BLaER1 treated with 17β-estradiol and CSF1 and Interleukin-3, amounts not matched to agents 10 nM and 100 nM (cell line): Measurements from ENCODE around the gene MALAT1.

ENCODE experiments used
- H3K27ac ChIP-seq, 11 experiments: shearing (Covaris generic); formaldehyde crosslinking; 2 replicates each; pipeline ENCODE4 v1.8.1; 2022
- H3K27me3 ChIP-seq, 11 experiments: shearing (Covaris generic); formaldehyde crosslinking; 2 replicates each; pipeline ENCODE4 v1.8.1; 2022
- H3K36me3 ChIP-seq, 11 experiments: shearing (Covaris generic); formaldehyde crosslinking; 2 replicates each; pipeline ENCODE4 v1.8.1; 2022
- H3K4me1 ChIP-seq, 10 experiments: shearing (Covaris generic); formaldehyde crosslinking; 2 replicates each; pipeline ENCODE4 v1.8.1; 2022
- H3K4me2 ChIP-seq, 11 experiments: shearing (Covaris generic); formaldehyde crosslinking; 2 replicates each; pipeline ENCODE4 v1.8.1; 2022
- H3K4me3 ChIP-seq, 10 experiments: shearing (Covaris generic); formaldehyde crosslinking; 2 replicates each; pipeline ENCODE4 v1.8.1; 2022
- H3K9ac ChIP-seq, 11 experiments: shearing (Covaris generic); formaldehyde crosslinking; 2 replicates each; pipeline ENCODE4 v1.8.1; 2022
- H3K9me3 ChIP-seq, 11 experiments: shearing (Covaris generic); formaldehyde crosslinking; replicated peaks in 1 of 11; 2 replicates each; pipeline ENCODE4 v1.8.1; 2022
- H4K20me1 ChIP-seq, 11 experiments: shearing (Covaris generic); formaldehyde crosslinking; 2 replicates each; pipeline ENCODE4 v1.8.1; 2022
- Cebpa-rat ChIP-seq, 11 experiments: shearing (Covaris generic); IDR thresholded peaks; 2 replicates each; pipeline ENCODE4 v1.8.1; 2022

Gene MALAT1

GRCh38 chr11:65524014-65524740 is 25.3 kb downstream of the MALAT1 start:
- Histone ChIP-seq H3K4me2 (peak overlapping the region; percentile 80 to 100 (median 94)), H3K9ac (peak overlapping the region; percentile 47 to 73 (median 62); a peak in 20 of 22 replicates), H3K36me3 (peaks cover 21 to 33% (median 31%) of the 10 kb centered on the region in 11 experiments), H3K27ac (peak overlapping the region in 9 of 11 experiments; percentile 50 to 79 (median 68); a peak in 19 of 22 replicates), H4K20me1 (peaks cover 10 to 38% (median 22%) of the 10 kb centered on the region in 11 experiments; a peak in 16 of 22 replicates), H3K4me3 (peak overlapping the region; percentile 34 to 58 (median 46); a peak in 17 of 20 replicates), H3K27me3 (no peaks in the 10 kb centered on the region), H3K4me1 (peaks cover 46 to 67% (median 54%) of the 10 kb centered on the region in 10 experiments), H3K9me3 (no peaks in the 10 kb centered on the region)
- TF ChIP-seq Cebpa-rat (IDR thresholded peaks at IDR 0.05) = no peak

GRCh38 chr11:65524741-65525545 is 26.1 kb downstream of the MALAT1 start, which contains the start of gene SCYL1:
Gene SCYL1, plus strand, starts transcription at chr11:65525083. Its CDS starts 71 bp downstream, at chr11:65525154.
- H4K20me1 ChIP-seq = peaks cover 10 to 46% (median 30%) of the 10 kb centered on the region in 11 experiments; a peak in 18 of 22 replicates
- peaks cover 29 to 41% (median 38%) of the 10 kb centered on the region in 11 experiments for H3K36me3 ChIP-seq
- H3K27me3 ChIP-seq = no peaks in the 10 kb centered on the region
- peaks cover 46 to 75% (median 62%) of the 10 kb centered on the region in 10 experiments for H3K4me1 ChIP-seq
- peak within 1 kb of the TSS; percentile 93 to 99 (median 97) for H3K9ac ChIP-seq
- H3K9me3 ChIP-seq = no peaks in the 10 kb centered on the region
- TF ChIP-seq Cebpa-rat (IDR thresholded peaks at IDR 0.05) = no peak
- H3K4me3 ChIP-seq = peak within 1 kb of the TSS; percentile 89 to 98 (median 96)
- peak within 1 kb of the TSS; percentile 94 to 100 (median 99) for H3K4me2 ChIP-seq
- H3K27ac ChIP-seq = peak within 1 kb of the TSS; percentile 86 to 94 (median 91)

- H3K9ac ChIP-seq = peak overlapping the region; percentile 93 to 99 (median 97)
- H3K4me2 ChIP-seq = peak overlapping the region; percentile 92 to 100 (median 98)
- H3K4me1 ChIP-seq = peaks cover 46 to 71% (median 62%) of the 10 kb centered on the region in 10 experiments
- H3K27me3 ChIP-seq = no peaks in the 10 kb centered on the region
- H3K4me3 ChIP-seq = peak overlapping the region; percentile 89 to 98 (median 96)
- no peaks in the 10 kb centered on the region for H3K9me3 ChIP-seq
- peak overlapping the region; percentile 86 to 94 (median 91) for H3K27ac ChIP-seq
- TF ChIP-seq Cebpa-rat (IDR thresholded peaks at IDR 0.05) = no peak
- H4K20me1 ChIP-seq = peaks cover 10 to 54% (median 32%) of the 10 kb centered on the region in 11 experiments; a peak in 18 of 22 replicates
- peaks cover 37 to 49% (median 47%) of the 10 kb centered on the region in 11 experiments for H3K36me3 ChIP-seq
Measured at GRCh38 chr11:65525546-65526480, 27.0 kb downstream of the MALAT1 start.

GRCh38 chr11:65526744-65527143 is 27.9 kb downstream of the MALAT1 start:
- H3K36me3 ChIP-seq = peaks cover 46 to 59% (median 56%) of the 10 kb centered on the region in 11 experiments
- H3K27me3 ChIP-seq = no peaks in the 10 kb centered on the region
- peaks cover 10 to 61% (median 33%) of the 10 kb centered on the region in 11 experiments; a peak in 18 of 22 replicates for H4K20me1 ChIP-seq
- peak overlapping the region in 1 of 11 experiments; percentile 88; a peak in 2 of 22 replicates for H3K27ac ChIP-seq
- H3K4me3 ChIP-seq = peak overlapping the region in 5 of 10 experiments; percentile 91 to 98 (median 97); a peak in 3 of 20 replicates
- no peak for TF ChIP-seq Cebpa-rat (IDR thresholded peaks at IDR 0.05)
- H3K9ac ChIP-seq = peak overlapping the region; percentile 93 to 99 (median 97); a peak in 18 of 22 replicates
- no peaks in the 10 kb centered on the region for H3K9me3 ChIP-seq
- peak overlapping the region; percentile 92 to 100 (median 98); a peak in 21 of 22 replicates for H3K4me2 ChIP-seq
- peaks cover 45 to 61% (median 56%) of the 10 kb centered on the region in 10 experiments for H3K4me1 ChIP-seq

- TF ChIP-seq Cebpa-rat (IDR thresholded peaks at IDR 0.05) = no peak
- Histone ChIP-seq H3K36me3 (peaks cover 67 to 79% (median 76%) of the 10 kb centered on the region in 11 experiments), H4K20me1 (peaks cover 10 to 73% (median 33%) of the 10 kb centered on the region in 11 experiments; a peak in 18 of 22 replicates), H3K9ac (peak overlapping the region in 6 of 11 experiments; percentile 1 to 50 (median 22); a peak in 6 of 22 replicates), H3K4me3 (no peak overlapping the region), H3K4me1 (peaks cover 23 to 40% (median 34%) of the 10 kb centered on the region in 10 experiments), H3K9me3 (no peaks in the 10 kb centered on the region), H3K27ac (peak overlapping the region in 3 of 11 experiments; percentile 4 to 36 (median 10); a peak in 3 of 22 replicates), H3K4me2 (peak overlapping the region in 1 of 11 experiments; percentile 2; a peak in 1 of 22 replicates), H3K27me3 (no peaks in the 10 kb centered on the region)
Measured at GRCh38 chr11:65528819-65529350, 30.0 kb downstream of the MALAT1 start.

- H4K20me1 ChIP-seq = peaks cover 10 to 78% (median 33%) of the 10 kb centered on the region in 11 experiments; a peak in 18 of 22 replicates
- H3K9me3 ChIP-seq = no peaks in the 10 kb centered on the region
- peak overlapping the region in 6 of 11 experiments; percentile 1 to 23 (median 5); a peak in 4 of 22 replicates for H3K4me2 ChIP-seq
- no peaks in the 10 kb centered on the region for H3K27me3 ChIP-seq
- peaks cover 16 to 33% (median 27%) of the 10 kb centered on the region in 10 experiments for H3K4me1 ChIP-seq
- peak overlapping the region in 4 of 11 experiments; percentile 4 to 36 (median 8); a peak in 5 of 22 replicates for H3K27ac ChIP-seq
- no peak overlapping the region for H3K4me3 ChIP-seq
- peak overlapping the region in 7 of 11 experiments; percentile 1 to 50 (median 18); a peak in 5 of 22 replicates for H3K9ac ChIP-seq
- no peak for TF ChIP-seq Cebpa-rat (IDR thresholded peaks at IDR 0.05)
- H3K36me3 ChIP-seq = peaks cover 67 to 83% (median 77%) of the 10 kb centered on the region in 11 experiments
Measured at GRCh38 chr11:65529475-65530156, 30.8 kb downstream of the MALAT1 start.

GRCh38 chr11:65530157-65530496 is 31.3 kb downstream of the MALAT1 start:
- peak overlapping the region in 3 of 11 experiments; percentile 7 to 36 (median 10); a peak in 3 of 22 replicates for H3K27ac ChIP-seq
- peak overlapping the region in 3 of 11 experiments; percentile 2 to 6 (median 4); a peak in 3 of 22 replicates for H3K4me2 ChIP-seq
- H3K27me3 ChIP-seq = no peaks in the 10 kb centered on the region
- peaks cover 10 to 83% (median 35%) of the 10 kb centered on the region in 11 experiments; a peak in 18 of 22 replicates for H4K20me1 ChIP-seq
- H3K4me3 ChIP-seq = no peak overlapping the region
- no peak for TF ChIP-seq Cebpa-rat (IDR thresholded peaks at IDR 0.05)
- peak overlapping the region in 3 of 11 experiments; percentile 2 to 18 (median 15); a peak in 2 of 22 replicates for H3K9ac ChIP-seq
- peaks cover 16 to 32% (median 27%) of the 10 kb centered on the region in 10 experiments for H3K4me1 ChIP-seq
- no peaks in the 10 kb centered on the region for H3K9me3 ChIP-seq
- peaks cover 71 to 88% (median 81%) of the 10 kb centered on the region in 11 experiments for H3K36me3 ChIP-seq
